DND-41 (cell line): ENCODE data around the gene DTX2.
"Not testable (repeated sequence)": the region's sequence is repeated elsewhere in the genome, so short reads cannot be mapped to it uniquely, and the experiment has no call there.

Experiments used
- CTCF ChIP-seq: IDR thresholded peaks from 2 replicates; pipeline ENCODE4 v1.5.1; 2012; ENCODE audit warnings: borderline replicate concordance, low read length, moderate library complexity, mild to moderate bottlenecking; ENCODE audit not compliant: poor library complexity, severe bottlenecking; ENCODE audit errors: extremely low read depth
- EZH2 ChIP-seq: IDR thresholded peaks from 3 replicates; pipeline ENCODE4 v1.6.1; 2012; ENCODE audit warnings: borderline replicate concordance, low read depth, mild to moderate bottlenecking, moderate library complexity, low read length, inconsistent platforms; ENCODE audit not compliant: severe bottlenecking

- not testable (repeated sequence) for TF ChIP-seq CTCF, EZH2
Measured at GRCh38 chr7:76497918-76498582, 36.5 kb downstream of the DTX2 start.
